ENCODE data around the gene SLC9A9.

SLC9A9 gene

DNA sequence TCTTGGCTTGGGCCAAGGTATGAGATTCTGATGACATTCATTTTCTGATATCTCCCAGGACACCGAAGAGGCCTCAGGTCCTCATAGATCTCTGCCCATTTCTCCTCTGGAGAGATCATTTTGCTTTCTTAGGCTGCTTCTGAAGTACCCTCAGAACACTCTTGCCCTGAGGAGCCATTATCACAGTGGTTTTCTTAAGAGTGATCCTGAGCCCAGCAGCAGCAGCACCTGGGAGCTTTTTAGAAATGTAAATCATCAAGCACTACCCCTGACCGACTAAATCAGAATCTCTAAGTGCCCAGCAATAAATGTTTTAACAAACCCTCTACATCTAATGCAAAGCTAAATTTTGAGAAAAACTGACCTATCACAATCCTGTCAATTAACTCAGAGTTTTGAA lies 40.6 kb upstream of the SLC9A9 start:
- H3K36me3 ChIP-seq (replicated peaks; ENCODE audit: low read depth, low read length): no peaks in the 10 kb centered on the region
- H3K4me1 ChIP-seq (ENCODE audit: low read length): peaks cover 7% of the 10 kb centered on the region; the same call in 1 of the 2 replicates
- H3K9ac ChIP-seq (ENCODE audit: low read length): no peak overlapping the region
- H3K79me2 ChIP-seq (ENCODE audit: low read length): no peaks in the 10 kb centered on the region
- peaks cover 3% of the 10 kb centered on the region; the same call in 1 of the 2 replicates for H3K27me3 ChIP-seq (ENCODE audit: low read depth, low read length)
- no peak overlapping the region for H3K4me2 ChIP-seq (ENCODE audit: low read length)
- no peak overlapping the region for H3K27ac ChIP-seq (ENCODE audit: low read length)
- H2AFZ ChIP-seq (ENCODE audit: low read depth, low read length): no peak overlapping the region
- TF ChIP-seq EZH2phosphoT487 (IDR thresholded peaks at IDR 0.05; ENCODE audit: low read depth): no peak
- TF ChIP-seq, protein P1, sequence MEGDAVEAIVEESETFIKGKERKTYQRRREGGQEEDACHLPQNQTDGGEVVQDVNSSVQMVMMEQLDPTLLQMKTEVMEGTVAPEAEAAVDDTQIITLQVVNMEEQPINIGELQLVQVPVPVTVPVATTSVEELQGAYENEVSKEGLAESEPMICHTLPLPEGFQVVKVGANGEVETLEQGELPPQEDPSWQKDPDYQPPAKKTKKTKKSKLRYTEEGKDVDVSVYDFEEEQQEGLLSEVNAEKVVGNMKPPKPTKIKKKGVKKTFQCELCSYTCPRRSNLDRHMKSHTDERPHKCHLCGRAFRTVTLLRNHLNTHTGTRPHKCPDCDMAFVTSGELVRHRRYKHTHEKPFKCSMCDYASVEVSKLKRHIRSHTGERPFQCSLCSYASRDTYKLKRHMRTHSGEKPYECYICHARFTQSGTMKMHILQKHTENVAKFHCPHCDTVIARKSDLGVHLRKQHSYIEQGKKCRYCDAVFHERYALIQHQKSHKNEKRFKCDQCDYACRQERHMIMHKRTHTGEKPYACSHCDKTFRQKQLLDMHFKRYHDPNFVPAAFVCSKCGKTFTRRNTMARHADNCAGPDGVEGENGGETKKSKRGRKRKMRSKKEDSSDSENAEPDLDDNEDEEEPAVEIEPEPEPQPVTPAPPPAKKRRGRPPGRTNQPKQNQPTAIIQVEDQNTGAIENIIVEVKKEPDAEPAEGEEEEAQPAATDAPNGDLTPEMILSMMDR (IDR thresholded peaks at IDR 0.05; ENCODE audit: low read depth, low read length): no peak
- no peak overlapping the region for H3K4me3 ChIP-seq (ENCODE audit: low read length)
- no peaks in the 10 kb centered on the region for H4K20me1 ChIP-seq (ENCODE audit: insufficient read depth, low read length)
- no peaks in the 10 kb centered on the region for H3K9me3 ChIP-seq (ENCODE audit: insufficient read depth, low read length)

- H4K20me1 ChIP-seq (ENCODE audit: insufficient read depth, low read length): no peaks in the 10 kb centered on the region
- no peaks in the 10 kb centered on the region for H3K36me3 ChIP-seq (replicated peaks; ENCODE audit: low read depth, low read length)
- H3K9ac ChIP-seq (ENCODE audit: low read length): no peak overlapping the region
- no peak overlapping the region for H3K4me2 ChIP-seq (ENCODE audit: low read length)
- H3K9me3 ChIP-seq (ENCODE audit: insufficient read depth, low read length): no peaks in the 10 kb centered on the region
- no peak overlapping the region for H3K27ac ChIP-seq (ENCODE audit: low read length)
- H3K79me2 ChIP-seq (ENCODE audit: low read length): no peaks in the 10 kb centered on the region
- H3K4me1 ChIP-seq (ENCODE audit: low read length): peaks cover 7% of the 10 kb centered on the region; the same call in 1 of the 2 replicates
- peaks cover under 1% of the 10 kb centered on the region; the same call in 1 of the 2 replicates for H3K27me3 ChIP-seq (ENCODE audit: low read depth, low read length)
- TF ChIP-seq EZH2phosphoT487 (IDR thresholded peaks at IDR 0.05; ENCODE audit: low read depth): no peak
- TF ChIP-seq, protein P1 (IDR thresholded peaks at IDR 0.05; ENCODE audit: low read depth, low read length): no peak
- H3K4me3 ChIP-seq (ENCODE audit: low read length): no peak overlapping the region
- no peak overlapping the region for H2AFZ ChIP-seq (ENCODE audit: low read depth, low read length)
Measured at GRCh38 chr3:143888166-143888565, 39.9 kb upstream of the SLC9A9 start.

- H3K9me3 ChIP-seq (ENCODE audit: insufficient read depth, low read length): no peaks in the 10 kb centered on the region
Measured at GRCh38 chr3:143885780-143886427, 37.6 kb upstream of the SLC9A9 start.

DNA sequence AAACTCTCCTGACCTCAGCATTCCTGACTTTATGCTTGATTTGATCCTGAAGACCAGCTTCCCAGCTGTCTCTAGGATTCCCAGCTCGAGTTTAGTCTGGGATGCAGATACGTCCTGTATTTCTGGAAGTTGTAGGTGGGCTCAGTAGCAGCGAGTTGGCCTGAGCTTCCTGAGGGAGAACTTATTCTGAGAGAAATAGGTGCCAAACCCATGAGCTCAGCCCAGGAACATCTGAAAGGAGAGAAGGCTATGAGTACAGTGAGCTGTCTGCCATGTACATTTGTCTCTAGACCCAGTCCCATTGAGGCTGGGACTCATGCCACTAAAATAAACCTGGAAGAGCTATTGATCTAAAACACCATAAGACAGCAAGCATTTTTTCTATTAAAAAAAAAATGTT lies 36.6 kb upstream of the SLC9A9 start:
- TF ChIP-seq, protein P1 (IDR thresholded peaks at IDR 0.05; ENCODE audit: low read depth, low read length): no peak
- TF ChIP-seq EZH2phosphoT487 (IDR thresholded peaks at IDR 0.05; ENCODE audit: low read depth): no peak

More at GRCh38 chr3:143885780-143886427, 37.6 kb upstream of the SLC9A9 start:
- H3K27me3 ChIP-seq (ENCODE audit: low read depth, low read length): no peaks in the 10 kb centered on the region
- H4K20me1 ChIP-seq (ENCODE audit: insufficient read depth, low read length): no peaks in the 10 kb centered on the region
- TF ChIP-seq, protein P1 (IDR thresholded peaks at IDR 0.05; ENCODE audit: low read depth, low read length): peak; percentile 79
- no peak for TF ChIP-seq EZH2phosphoT487 (IDR thresholded peaks at IDR 0.05; ENCODE audit: low read depth)
- H3K4me3 ChIP-seq (ENCODE audit: low read length): no peak overlapping the region
- no peak overlapping the region for H3K4me2 ChIP-seq (ENCODE audit: low read length)
- H3K4me1 ChIP-seq (ENCODE audit: low read length): peaks cover 7% of the 10 kb centered on the region; the same call in 1 of the 2 replicates
- no peak overlapping the region for H3K9ac ChIP-seq (ENCODE audit: low read length)
- H3K79me2 ChIP-seq (ENCODE audit: low read length): no peaks in the 10 kb centered on the region
- no peak overlapping the region for H3K27ac ChIP-seq (ENCODE audit: low read length)
- no peaks in the 10 kb centered on the region for H3K36me3 ChIP-seq (replicated peaks; ENCODE audit: low read depth, low read length)
- no peak overlapping the region for H2AFZ ChIP-seq (ENCODE audit: low read depth, low read length)

More for the DNA sequence above, 36.6 kb upstream of the SLC9A9 start:
- Histone ChIP-seq H3K4me1 (ENCODE audit: low read length) (peaks cover 7% of the 10 kb centered on the region; the same call in 1 of the 2 replicates), H4K20me1 (ENCODE audit: insufficient read depth, low read length) (no peaks in the 10 kb centered on the region), H3K36me3 (replicated peaks; ENCODE audit: low read depth, low read length) (no peaks in the 10 kb centered on the region), H3K27me3 (ENCODE audit: low read depth, low read length) (no peaks in the 10 kb centered on the region), H3K4me2 (ENCODE audit: low read length) (no peak overlapping the region), H3K9ac (ENCODE audit: low read length) (no peak overlapping the region), H3K79me2 (ENCODE audit: low read length) (no peaks in the 10 kb centered on the region), H3K4me3 (ENCODE audit: low read length) (no peak overlapping the region), H3K27ac (ENCODE audit: low read length) (no peak overlapping the region), H3K9me3 (ENCODE audit: insufficient read depth, low read length) (no peaks in the 10 kb centered on the region), H2AFZ (ENCODE audit: low read depth, low read length) (no peak overlapping the region; the same call in 1 of the 2 replicates)
